Muscle of back (tissue), 11 donors: ENCODE results near the gene ARHGAP33. TPM values are rescaled to one million over a fixed set of nuclear protein-coding genes. Genes with fewer than 3 reads are reported as not detected.
"Not testable (repeated sequence)": the region's sequence is repeated elsewhere in the genome, so short reads cannot be mapped to it uniquely, and the experiment has no call there.

ENCODE experiments used
- DNase-seq, 3 donors: peaks; one replicate each; pipeline versions ENCODE4 v3.0.0 to v3.0.0-alpha.2; 2013
- polyA plus RNA-seq, 10 donors: library from polyadenylated mRNA; unstranded; fragments of 120-200 nt; gene quantifications; one replicate each; pipeline ENCODE4 v1.2.1, GENCODE V29; 2013; ENCODE audit not compliant: insufficient read length in 10 of 10

The ARHGAP33 gene
- polyA plus RNA-seq, 10 donors: 7.1 to 24.1 (median 14.5) TPM

- DNase-seq: no peak
Measured at GRCh38 chr19:35833972-35834371, 58.6 kb downstream of the ARHGAP33 start.

GRCh38 chr19:35836096-35836495 is 60.7 kb downstream of the ARHGAP33 start:
- not testable (repeated sequence) for DNase-seq

Other genes starting within 250 kb of the ARHGAP33 start
- 10 to 100 TPM in 1 of 10 donors, 1 to 10 TPM in 1, under 1 TPM in 2, not detected in 6; 0.15 to 19.3 (median 0.72) TPM for gene SBSN, start 247.3 kb upstream of the ARHGAP33 start, polyA plus RNA-seq
- not detected for gene GAPDHS, start 242.1 kb upstream of the ARHGAP33 start, polyA plus RNA-seq
- gene TMEM147, start 229.9 kb upstream of the ARHGAP33 start, polyA plus RNA-seq: 10 to 100 TPM; 40.3 to 49.6 (median 45.1) TPM
- under 1 TPM in 1 of 10 donors, not detected in 9; 0.04 TPM for gene ATP4A, start 211.9 kb upstream of the ARHGAP33 start, polyA plus RNA-seq
- gene PMIS2, start 189.4 kb upstream of the ARHGAP33 start, polyA plus RNA-seq: not detected
- 10 to 100 TPM in 9 of 10 donors, 1 to 10 TPM in 1; 10.0 to 14.5 (median 12.3) TPM for gene HAUS5, start 162.8 kb upstream of the ARHGAP33 start, polyA plus RNA-seq
- gene RBM42, start 146.5 kb upstream of the ARHGAP33 start, polyA plus RNA-seq: 10 to 100 TPM; 30.4 to 55.8 (median 38.3) TPM
- 1 to 10 TPM; 1.6 to 4.1 (median 2.5) TPM for gene ETV2, start 133.8 kb upstream of the ARHGAP33 start, polyA plus RNA-seq
- 100 to 1,000 TPM; 243 to 330 (median 261) TPM for gene COX6B1, start 127.2 kb upstream of the ARHGAP33 start, polyA plus RNA-seq
- gene UPK1A, start 109.0 kb upstream of the ARHGAP33 start, polyA plus RNA-seq: 1 to 10 TPM in 2 of 10 donors, not detected in 8; 6.1 to 6.5 TPM
- gene ZBTB32, start 71.0 kb upstream of the ARHGAP33 start, polyA plus RNA-seq: under 1 TPM in 5 of 10 donors, not detected in 5; 0.08 to 0.59 (median 0.25) TPM
- gene KMT2B, start 57.6 kb upstream of the ARHGAP33 start, polyA plus RNA-seq: 10 to 100 TPM; 17.6 to 26.1 (median 23.0) TPM
- gene IGFLR1, start 33.1 kb upstream of the ARHGAP33 start, polyA plus RNA-seq: 1 to 10 TPM; 2.2 to 4.1 (median 3.3) TPM
- gene U2AF1L4, start 30.1 kb upstream of the ARHGAP33 start, polyA plus RNA-seq: 10 to 100 TPM; 10.4 to 15.6 (median 12.7) TPM
- gene PSENEN, start 29.9 kb upstream of the ARHGAP33 start, polyA plus RNA-seq: 10 to 100 TPM; 32.5 to 41.0 (median 37.1) TPM
- 10 to 100 TPM in 4 of 10 donors, 1 to 10 TPM in 6; 7.9 to 13.1 (median 9.6) TPM for gene LIN37, start 27.0 kb upstream of the ARHGAP33 start, polyA plus RNA-seq
- gene HSPB6, start 18.5 kb upstream of the ARHGAP33 start, polyA plus RNA-seq: 100 to 1,000 TPM; 193 to 769 (median 611) TPM
- 10 to 100 TPM in 8 of 10 donors, 1 to 10 TPM in 2; 9.5 to 15.2 (median 11.6) TPM for gene PROSER3, start 17.4 kb upstream of the ARHGAP33 start, polyA plus RNA-seq
- gene PRODH2, start 37.3 kb downstream of the ARHGAP33 start, polyA plus RNA-seq: not detected
- under 1 TPM in 8 of 10 donors, not detected in 2; 0.09 to 0.52 (median 0.15) TPM for gene NPHS1, start 76.9 kb downstream of the ARHGAP33 start, polyA plus RNA-seq
- 1 to 10 TPM in 1 of 10 donors, under 1 TPM in 9; 0.18 to 1.1 (median 0.33) TPM for gene KIRREL2, start 81.3 kb downstream of the ARHGAP33 start, polyA plus RNA-seq
- 10 to 100 TPM in 1 of 10 donors, 1 to 10 TPM in 9; 3.8 to 12.7 (median 5.9) TPM for gene APLP1, start 93.0 kb downstream of the ARHGAP33 start, polyA plus RNA-seq
- 1 to 10 TPM; 1.1 to 3.1 (median 1.7) TPM for gene NFKBID, start 125.0 kb downstream of the ARHGAP33 start, polyA plus RNA-seq
- gene HCST, start 127.0 kb downstream of the ARHGAP33 start, polyA plus RNA-seq: 10 to 100 TPM in 1 of 10 donors, 1 to 10 TPM in 9; 3.7 to 11.6 (median 5.3) TPM
- 10 to 100 TPM; 11.6 to 22.8 (median 16.9) TPM for gene TYROBP, start 132.7 kb downstream of the ARHGAP33 start, polyA plus RNA-seq
- gene LRFN3, start 160.8 kb downstream of the ARHGAP33 start, polyA plus RNA-seq: 10 to 100 TPM in 1 of 10 donors, 1 to 10 TPM in 9; 4.4 to 13.1 (median 7.6) TPM
- gene SDHAF1, start 219.6 kb downstream of the ARHGAP33 start, polyA plus RNA-seq: 10 to 100 TPM in 9 of 10 donors, 1 to 10 TPM in 1; 9.4 to 13.8 (median 11.4) TPM
- gene SYNE4, start 233.2 kb downstream of the ARHGAP33 start, polyA plus RNA-seq: 1 to 10 TPM in 1 of 10 donors, under 1 TPM in 8, not detected in 1; 0.12 to 1.0 (median 0.46) TPM
- gene ALKBH6, start 238.6 kb downstream of the ARHGAP33 start, polyA plus RNA-seq: 10 to 100 TPM in 1 of 10 donors, 1 to 10 TPM in 9; 5.5 to 10.4 (median 7.9) TPM